Activated T-cell treated with anti-CD3 and anti-CD28 coated beads for 48 hours (primary cell): ENCODE measurements around the gene KLK15.
"Not testable (repeated sequence)": the region's sequence is repeated elsewhere in the genome, so short reads cannot be mapped to it uniquely, and the experiment has no call there.

Source experiments
- DNase-seq: peaks from one replicate; pipeline ENCODE4 v3.0.0-alpha.2; 2020; ENCODE audit warnings: low read depth

Gene KLK15

GRCh38 chr19:50796128-50796633 lies 37.2 kb downstream of the KLK15 start:
- DNase-seq = no peak

GRCh38 chr19:50795664-50796073 lies 37.7 kb downstream of the KLK15 start:
- DNase-seq = no peak

GRCh38 chr19:50794876-50795663 lies 38.3 kb downstream of the KLK15 start:
- no peak for DNase-seq

DNA sequence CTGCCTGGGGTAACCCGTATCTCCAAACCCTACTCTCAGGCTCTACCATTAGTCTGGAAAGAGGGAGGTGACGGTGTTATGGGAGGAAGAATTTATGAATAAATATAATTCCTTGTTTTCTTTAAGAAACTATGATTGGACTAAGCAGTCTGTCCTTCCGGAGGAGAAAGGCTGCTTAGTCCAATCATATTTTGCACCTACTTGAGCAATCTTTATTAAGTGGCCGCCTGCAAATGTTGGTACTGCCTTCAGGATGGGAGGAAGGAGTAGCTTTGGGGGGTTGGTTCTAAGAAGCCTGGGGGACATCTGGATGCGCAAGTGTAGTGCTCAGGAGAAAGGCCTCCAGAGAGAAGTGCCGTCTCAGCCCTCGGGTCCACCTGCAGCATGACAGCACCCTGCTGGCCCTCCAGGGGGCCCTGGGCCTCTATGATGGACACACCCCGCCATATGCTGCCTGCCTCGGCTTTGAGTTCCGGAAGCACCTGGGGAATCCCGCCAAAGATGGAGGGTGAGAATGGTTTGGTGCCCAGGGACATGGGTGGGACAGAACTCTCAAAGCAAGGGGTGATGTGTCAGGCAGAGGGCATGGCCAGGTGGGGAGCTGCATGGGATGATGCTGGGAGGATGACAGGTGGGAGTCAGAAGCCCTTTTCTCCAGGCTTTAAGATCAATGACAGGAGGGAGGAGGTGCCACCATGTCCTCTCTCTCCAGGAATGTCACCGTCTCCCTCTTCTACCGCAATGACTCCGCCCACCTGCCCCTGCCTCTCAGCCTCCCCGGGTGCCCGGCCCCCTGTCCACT lies 39.1 kb downstream of the KLK15 start:
- DNase-seq = no peak

- DNase-seq = no peak
These were observed 39.8 kb downstream of the KLK15 start for GRCh38 chr19:50793558-50794065.

GRCh38 chr19:50792272-50793250 lies 40.8 kb downstream of the KLK15 start:
- DNase-seq = no peak

- no peak for DNase-seq
These were observed 41.6 kb downstream of the KLK15 start for GRCh38 chr19:50791594-50792271.

DNA sequence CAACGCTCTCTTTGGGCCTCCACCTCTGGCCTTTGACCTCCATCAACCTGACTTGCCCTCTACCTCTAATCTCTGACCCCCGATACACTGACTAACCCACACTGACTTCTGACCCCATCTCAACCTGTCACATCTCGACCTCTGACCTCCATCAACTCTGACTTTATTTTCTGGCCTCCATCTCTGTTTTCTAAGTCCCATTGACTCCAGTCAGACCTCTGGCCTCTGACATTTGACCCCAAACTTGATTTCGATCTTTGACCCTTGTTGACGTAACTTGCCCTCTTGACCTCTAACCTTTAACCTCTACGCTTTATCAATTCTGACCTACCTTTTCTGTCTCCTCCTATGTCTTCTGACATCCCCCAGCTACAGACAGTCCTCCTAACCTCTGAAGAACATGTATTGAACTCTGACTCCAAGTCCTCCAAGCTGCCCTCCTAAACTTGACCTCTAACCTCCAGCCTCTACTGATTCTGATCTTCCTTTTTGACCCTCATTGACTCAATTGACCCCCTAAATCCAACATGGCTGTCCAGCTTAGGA lies 42.4 kb downstream of the KLK15 start:
- no peak for DNase-seq

GRCh38 chr19:50790396-50790795 lies 43.0 kb downstream of the KLK15 start, which contains the start of gene ACP4:
Gene ACP4 (plus strand): TSS chr19:50790415. CDS start chr19:50790415, 0 bp downstream.
- DNase-seq = no peak

- no peak for DNase-seq
These were observed 48.0 kb downstream of the KLK15 start for GRCh38 chr19:50785329-50785728.

- no peak for DNase-seq
These were observed 48.7 kb downstream of the KLK15 start for GRCh38 chr19:50784710-50785109.

DNA sequence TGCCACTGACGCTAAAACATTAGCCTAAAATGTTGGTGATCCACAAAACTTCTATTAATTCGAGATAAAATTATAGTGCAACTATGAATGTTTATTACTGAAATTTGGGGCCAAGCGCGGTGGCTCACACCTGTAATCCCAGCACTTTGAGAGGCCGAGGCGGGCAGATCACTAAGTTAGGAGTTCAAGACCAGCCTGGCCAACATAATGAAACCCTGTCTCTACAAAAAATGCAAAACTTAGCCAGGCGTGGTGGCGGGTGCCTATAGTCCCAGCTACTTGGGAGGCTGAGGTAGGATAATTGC lies 49.6 kb downstream of the KLK15 start:
- not testable (repeated sequence) for DNase-seq

GRCh38 chr19:50780753-50781435 lies 52.5 kb downstream of the KLK15 start:
- no peak for DNase-seq

DNA sequence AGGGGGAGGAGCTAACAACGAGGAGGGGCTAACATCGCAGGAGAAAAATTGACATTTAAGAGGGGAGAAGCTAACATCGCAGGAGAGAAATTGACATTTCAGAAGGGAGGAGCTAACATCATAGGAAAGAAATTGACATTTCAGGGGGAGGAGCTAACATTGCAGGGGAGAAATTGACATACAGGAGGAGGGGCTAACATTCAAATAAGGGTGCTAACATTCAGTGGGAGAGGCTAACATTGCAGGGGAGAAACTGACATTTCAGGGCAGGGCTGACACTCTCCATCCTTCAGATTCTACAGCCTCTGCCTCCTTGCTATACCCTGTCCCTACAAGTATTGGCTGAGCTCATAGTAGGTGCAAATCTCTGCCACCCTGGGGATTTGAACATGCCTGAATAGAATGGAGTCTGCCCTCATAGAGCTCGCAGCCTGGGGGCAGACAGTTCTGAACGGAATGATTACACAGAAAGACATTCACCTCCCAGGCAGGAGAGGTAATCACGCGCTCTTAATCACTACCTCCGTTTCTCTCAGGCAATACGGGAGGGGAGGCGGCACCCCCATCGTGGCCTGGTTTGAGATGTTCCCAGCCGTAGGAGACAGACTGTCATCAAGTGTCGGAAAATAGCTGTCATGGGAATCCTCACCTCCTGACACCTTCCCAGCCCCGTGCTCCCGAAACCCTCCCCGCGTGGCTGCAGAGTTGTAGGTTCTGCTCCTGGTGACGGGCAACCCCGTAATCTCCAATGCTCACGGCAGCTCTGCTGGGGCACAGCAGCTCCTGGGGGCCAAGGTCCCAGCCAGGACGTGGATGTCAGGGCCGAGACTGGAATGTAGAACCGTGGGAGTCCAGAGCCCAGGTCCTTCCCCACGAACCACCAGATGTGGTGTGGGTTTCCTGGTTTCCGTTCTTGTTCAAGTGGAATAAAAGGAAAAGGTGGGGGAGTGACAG lies 53.6 kb downstream of the KLK15 start:
- DNase-seq = no peak

DNA sequence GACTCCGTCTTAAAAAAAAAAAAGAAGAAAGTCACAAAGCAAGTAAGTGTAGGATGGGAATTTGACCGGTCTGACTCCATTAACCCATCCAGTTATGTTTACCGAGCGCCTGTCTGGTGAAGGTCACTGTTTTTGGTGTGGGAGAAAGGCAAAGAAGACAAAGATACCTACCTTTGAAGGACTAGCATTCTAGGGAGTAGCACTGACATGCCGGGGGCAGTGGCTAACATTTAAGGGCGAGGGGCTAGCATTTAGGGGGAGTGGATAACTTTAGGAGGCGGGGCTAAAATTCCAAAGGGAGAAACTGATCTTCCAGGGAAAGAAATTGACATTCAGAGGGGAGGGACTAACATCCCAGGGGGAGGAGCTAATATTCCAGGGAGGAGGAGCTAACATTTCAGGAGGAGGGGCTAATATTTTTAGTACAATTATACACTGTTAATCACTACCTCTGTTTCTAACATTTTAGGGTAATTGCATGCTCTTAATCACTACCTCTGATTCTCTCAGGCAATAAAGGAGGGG lies 54.4 kb downstream of the KLK15 start:
- DNase-seq = no peak

- no peak for DNase-seq
These were observed 55.5 kb downstream of the KLK15 start for GRCh38 chr19:50777830-50778303.

DNA sequence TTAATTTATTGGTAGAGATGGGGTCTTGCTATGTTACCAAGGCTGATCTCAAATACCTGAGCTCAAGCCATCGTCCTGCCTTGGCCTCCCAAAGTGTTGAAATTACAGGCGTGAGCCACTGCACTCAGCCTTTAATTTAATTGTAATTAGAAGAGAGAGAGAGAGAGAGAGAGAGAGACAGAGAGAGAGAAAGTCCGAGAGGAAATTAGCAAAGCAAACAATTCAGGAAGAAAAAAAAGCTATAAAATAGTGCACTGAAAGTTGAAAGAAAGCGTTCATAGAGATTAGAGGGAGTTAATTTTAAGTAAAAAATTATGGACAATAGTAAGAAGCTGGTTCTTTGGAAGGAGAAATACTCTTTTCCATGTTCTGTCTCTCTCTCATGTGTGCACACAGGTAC lies 56.1 kb downstream of the KLK15 start:
- no peak for DNase-seq

DNA sequence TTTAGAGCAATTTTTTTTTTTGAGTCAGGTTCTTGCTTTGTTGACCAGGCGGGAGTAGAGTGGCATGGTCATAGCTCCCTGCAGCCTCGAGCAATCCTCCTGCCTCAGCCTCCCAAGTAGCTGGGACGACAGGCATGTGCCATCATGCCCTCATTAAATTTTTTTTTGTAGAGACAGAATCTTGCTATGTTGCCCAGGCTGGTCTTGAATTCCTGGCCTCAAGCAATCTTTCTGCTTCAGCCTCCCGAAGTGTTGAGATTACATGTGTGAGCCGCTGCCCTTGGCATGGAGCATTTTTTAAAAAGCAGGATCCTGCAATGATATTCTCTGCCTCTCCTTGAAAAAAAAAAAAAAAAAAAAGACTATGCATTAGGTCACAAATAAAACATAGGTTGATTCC lies 57.2 kb downstream of the KLK15 start:
- no peak for DNase-seq
